ENCODE results near the gene INSM2. TPM values are rescaled to one million over a fixed set of nuclear protein-coding genes. Genes with fewer than 3 reads are reported as not detected.

The INSM2 gene
- total and polyA plus RNA-seq, 2 donors (not counting 1 experiment from before 2014, with no cell fraction given): not detected

DNA sequence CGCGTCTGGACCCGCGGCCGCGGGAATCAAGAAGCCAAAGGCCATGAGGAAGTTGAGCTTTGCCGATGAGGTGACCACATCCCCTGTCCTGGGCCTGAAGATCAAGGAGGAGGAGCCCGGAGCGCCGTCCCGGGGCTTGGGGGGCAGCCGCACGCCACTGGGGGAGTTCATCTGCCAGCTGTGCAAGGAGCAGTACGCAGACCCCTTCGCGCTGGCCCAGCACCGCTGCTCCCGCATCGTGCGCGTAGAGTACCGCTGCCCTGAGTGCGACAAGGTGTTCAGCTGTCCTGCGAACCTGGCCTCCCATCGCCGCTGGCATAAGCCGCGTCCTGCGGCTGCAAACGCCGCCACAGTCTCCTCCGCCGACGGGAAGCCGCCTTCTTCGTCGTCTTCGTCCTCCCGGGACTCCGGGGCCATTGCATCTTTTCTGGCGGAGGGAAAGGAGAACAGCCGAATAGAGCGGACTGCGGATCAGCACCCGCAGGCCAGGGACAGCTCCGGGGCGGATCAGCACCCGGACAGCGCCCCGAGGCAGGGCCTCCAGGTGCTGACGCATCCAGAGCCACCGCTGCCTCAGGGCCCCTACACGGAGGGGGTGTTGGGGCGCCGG lies 1.0 kb downstream of the INSM2 start:
- Histone ChIP-seq H3K4me3 (ENCODE audit: control extremely low read depth in 1 of 5, extremely low read depth in 1 of 5, insufficient read depth in 1 of 5, low read depth in 2 of 5, low read length in 4 of 5) (peak overlapping the region in 3 of 5 experiments; percentile 62 to 67 (median 63)), H3K79me2 (ENCODE audit: control insufficient read depth, insufficient read depth, low read length) (no peaks in the 10 kb centered on the region), H3K27me3 (replicated peaks in 1 of 4; ENCODE audit: control extremely low read depth in 1 of 4, control insufficient read depth in 3 of 4, insufficient read depth in 4 of 4, low read length in 3 of 4) (peaks cover 3 to 35% (median 32%) of the 10 kb centered on the region in 4 experiments), H3K9ac (ENCODE audit: low read length) (peak overlapping the region; percentile 63), H3K27ac (ENCODE audit: low read length in 2 of 2) (no peak overlapping the region), H3K36me3 (replicated peaks in 1 of 2; ENCODE audit: control extremely low read depth in 1 of 2, control insufficient read depth in 1 of 2, extremely low read depth in 1 of 2, insufficient read depth in 2 of 2, low read length in 1 of 2) (no peaks in the 10 kb centered on the region), H3K9me3 (ENCODE audit: control extremely low read depth in 1 of 3, control insufficient read depth in 2 of 3, insufficient read depth in 1 of 3, low read length in 2 of 3) (peaks cover 0 to 11% (median 2%) of the 10 kb centered on the region in 3 donors), H3K4me2 (replicated peaks; ENCODE audit: low read depth, low read length, poor library complexity, severe bottlenecking) (peak overlapping the region; percentile 96), H2AFZ (ENCODE audit: insufficient read depth, low read depth, low read length, poor library complexity, severe bottlenecking) (no peak overlapping the region), H4K20me1 (ENCODE audit: control insufficient read depth, insufficient read depth, low read length, poor library complexity, severe bottlenecking) (no peaks in the 10 kb centered on the region), H3K4me1 (ENCODE audit: control insufficient read depth in 2 of 2, insufficient read depth in 2 of 2, low read length in 2 of 2) (peaks cover 21 to 23% of the 10 kb centered on the region in 2 donors)
- 4% methylated on average over 55 of the region's 55 CpGs for WGBS (ENCODE audit: insufficient coverage)
- POLR2A ChIA-PET: no interaction called here
- Mint-ChIP-seq H3K9me3 (ENCODE audit: insufficient read depth) (no peaks in the 10 kb centered on the region), H3K4me1 (peaks cover 21% of the 10 kb centered on the region), H3K27me3 (peaks cover 49% of the 10 kb centered on the region), H3K27ac (no peak overlapping the region), H3K4me3 (peak overlapping the region; percentile 87)
- CTCF ChIA-PET: no interaction called here
- intact Hi-C loops (cut with micrococcal nuclease): loop anchor here (10.0 kb wide), 3 partner anchors 240 to 490 kb away; partner anchors contain the start of genes FAM177A1, PSMA6 and RALGAPA1
- TF ChIP-seq EZH2 (IDR thresholded peaks at IDR 0.05; ENCODE audit: borderline replicate concordance, insufficient read depth, low read depth, low read length, poor library complexity, severe bottlenecking): no peak
- no peak for TF ChIP-seq CTCF (IDR thresholded peaks at IDR 0.05)
- DNase-seq: peak; percentile 77
- peak; percentile 86 for ATAC-seq (ENCODE audit: low read depth)

DNA sequence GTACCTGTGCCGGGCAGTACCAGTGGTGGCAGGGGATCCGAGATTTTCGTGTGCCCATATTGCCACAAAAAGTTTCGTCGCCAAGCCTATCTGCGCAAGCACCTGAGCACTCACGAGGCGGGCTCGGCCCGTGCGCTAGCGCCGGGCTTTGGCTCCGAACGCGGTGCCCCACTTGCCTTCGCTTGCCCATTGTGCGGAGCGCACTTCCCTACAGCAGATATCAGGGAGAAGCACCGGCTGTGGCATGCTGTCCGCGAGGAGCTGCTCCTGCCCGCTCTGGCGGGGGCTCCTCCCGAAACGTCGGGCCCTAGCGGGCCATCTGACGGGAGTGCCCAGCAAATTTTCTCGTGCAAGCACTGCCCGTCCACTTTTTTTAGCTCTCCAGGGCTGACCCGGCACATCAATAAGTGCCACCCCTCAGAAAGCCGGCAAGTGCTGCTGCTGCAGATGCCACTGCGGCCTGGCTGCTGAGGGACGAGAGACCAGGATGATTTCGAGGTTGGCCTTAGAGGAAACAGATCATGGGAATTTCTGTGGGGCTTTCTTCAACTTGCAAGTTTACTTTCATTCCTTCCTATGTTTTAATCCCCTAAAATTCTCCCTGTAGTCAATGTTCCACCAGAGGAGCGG lies 1.6 kb downstream of the INSM2 start:
- ChIA-PET POLR2A (no interaction called here), CTCF (no interaction called here)
- no peak overlapping the region for H3K27ac Mint-ChIP-seq
- intact Hi-C loops (cut with micrococcal nuclease): loop anchor here (10.0 kb wide), 3 partner anchors 241 to 491 kb away; partner anchors contain the start of genes FAM177A1, PSMA6 and RALGAPA1
- TF ChIP-seq EZH2 (IDR thresholded peaks at IDR 0.05; ENCODE audit: borderline replicate concordance, insufficient read depth, low read depth, low read length, poor library complexity, severe bottlenecking) (no peak), CTCF (IDR thresholded peaks at IDR 0.05) (no peak)
- no peak overlapping the region for H2AFZ ChIP-seq (ENCODE audit: insufficient read depth, low read depth, low read length, poor library complexity, severe bottlenecking)
- no peak overlapping the region for H3K27ac ChIP-seq (ENCODE audit: low read length in 2 of 2)
- H3K27me3 ChIP-seq (replicated peaks in 1 of 4; ENCODE audit: control extremely low read depth in 1 of 4, control insufficient read depth in 3 of 4, insufficient read depth in 4 of 4, low read length in 3 of 4): peaks cover 3 to 35% (median 31%) of the 10 kb centered on the region in 4 experiments
- no peaks in the 10 kb centered on the region for H4K20me1 ChIP-seq (ENCODE audit: control insufficient read depth, insufficient read depth, low read length, poor library complexity, severe bottlenecking)
- no peak for ATAC-seq (ENCODE audit: low read depth)
- DNase-seq: no peak
- H3K4me3 Mint-ChIP-seq: peak overlapping the region; percentile 87
- peaks cover 21 to 23% of the 10 kb centered on the region in 2 donors for H3K4me1 ChIP-seq (ENCODE audit: control insufficient read depth in 2 of 2, insufficient read depth in 2 of 2, low read length in 2 of 2)
- peaks cover 25% of the 10 kb centered on the region for H3K4me1 Mint-ChIP-seq
- no peaks in the 10 kb centered on the region for H3K9me3 Mint-ChIP-seq (ENCODE audit: insufficient read depth)
- H3K4me2 ChIP-seq (replicated peaks; ENCODE audit: low read depth, low read length, poor library complexity, severe bottlenecking): peak overlapping the region; percentile 96
- peaks cover 0 to 11% (median 2%) of the 10 kb centered on the region in 3 donors for H3K9me3 ChIP-seq (ENCODE audit: control extremely low read depth in 1 of 3, control insufficient read depth in 2 of 3, insufficient read depth in 1 of 3, low read length in 2 of 3)
- no peaks in the 10 kb centered on the region for H3K79me2 ChIP-seq (ENCODE audit: control insufficient read depth, insufficient read depth, low read length)
- H3K4me3 ChIP-seq (ENCODE audit: control extremely low read depth in 1 of 5, extremely low read depth in 1 of 5, insufficient read depth in 1 of 5, low read depth in 2 of 5, low read length in 4 of 5): no peak overlapping the region
- no peaks in the 10 kb centered on the region for H3K36me3 ChIP-seq (replicated peaks in 1 of 2; ENCODE audit: control extremely low read depth in 1 of 2, control insufficient read depth in 1 of 2, extremely low read depth in 1 of 2, insufficient read depth in 2 of 2, low read length in 1 of 2)
- peaks cover 44% of the 10 kb centered on the region for H3K27me3 Mint-ChIP-seq
- WGBS (ENCODE audit: insufficient coverage): 19% methylated on average over 35 of the region's 37 CpGs
- no peak overlapping the region for H3K9ac ChIP-seq (ENCODE audit: low read length)
